ENCODE measurements around the gene ERGIC3.

Gene ERGIC3

GRCh38 chr20:35578469-35578868 is 36.6 kb downstream of the ERGIC3 start:
- H2AFZ ChIP-seq (ENCODE audit: low read depth, low read length), result no peak overlapping the region
- H3K4me3 ChIP-seq (ENCODE audit: low read length), result no peak overlapping the region
- H3K9me3 ChIP-seq (ENCODE audit: low read length), result peaks cover 4% of the 10 kb centered on the region
- H3K4me1 ChIP-seq (ENCODE audit: insufficient read depth, low read length), result no peaks in the 10 kb centered on the region
- peaks cover 1% of the 10 kb centered on the region for H3K27me3 ChIP-seq (ENCODE audit: insufficient read depth, low read length)
- H3K36me3 ChIP-seq (ENCODE audit: insufficient read depth, low read length), result no peaks in the 10 kb centered on the region

GRCh38 chr20:35579196-35579595 is 37.3 kb downstream of the ERGIC3 start:
- H3K36me3 ChIP-seq (ENCODE audit: insufficient read depth, low read length), result no peaks in the 10 kb centered on the region
- H3K9me3 ChIP-seq (ENCODE audit: low read length), result peaks cover 4% of the 10 kb centered on the region
- no peaks in the 10 kb centered on the region for H3K4me1 ChIP-seq (ENCODE audit: insufficient read depth, low read length)
- no peak overlapping the region for H2AFZ ChIP-seq (ENCODE audit: low read depth, low read length)
- peaks cover 6% of the 10 kb centered on the region for H3K27me3 ChIP-seq (ENCODE audit: insufficient read depth, low read length)
- H3K4me3 ChIP-seq (ENCODE audit: low read length), result no peak overlapping the region

GRCh38 chr20:35582131-35582530 is 40.3 kb downstream of the ERGIC3 start:
- H2AFZ ChIP-seq (ENCODE audit: low read depth, low read length), result no peak overlapping the region
- H3K4me3 ChIP-seq (ENCODE audit: low read length), result no peak overlapping the region
- no peaks in the 10 kb centered on the region for H3K36me3 ChIP-seq (ENCODE audit: insufficient read depth, low read length)
- peaks cover 4% of the 10 kb centered on the region for H3K9me3 ChIP-seq (ENCODE audit: low read length)
- H3K27me3 ChIP-seq (ENCODE audit: insufficient read depth, low read length), result peaks cover 6% of the 10 kb centered on the region
- H3K4me1 ChIP-seq (ENCODE audit: insufficient read depth, low read length), result no peaks in the 10 kb centered on the region

GRCh38 chr20:35582741-35583404 is 41.0 kb downstream of the ERGIC3 start:
- Histone ChIP-seq H2AFZ (ENCODE audit: low read depth, low read length) (no peak overlapping the region), H3K4me3 (ENCODE audit: low read length) (no peak overlapping the region), H3K27me3 (ENCODE audit: insufficient read depth, low read length) (peaks cover 6% of the 10 kb centered on the region), H3K36me3 (ENCODE audit: insufficient read depth, low read length) (no peaks in the 10 kb centered on the region), H3K9me3 (ENCODE audit: low read length) (peaks cover 4% of the 10 kb centered on the region), H3K4me1 (ENCODE audit: insufficient read depth, low read length) (no peaks in the 10 kb centered on the region)

GRCh38 chr20:35583636-35584560 is 42.0 kb downstream of the ERGIC3 start:
- Histone ChIP-seq H3K27me3 (ENCODE audit: insufficient read depth, low read length) (peaks cover 6% of the 10 kb centered on the region), H3K4me1 (ENCODE audit: insufficient read depth, low read length) (no peaks in the 10 kb centered on the region), H3K9me3 (ENCODE audit: low read length) (peaks cover 4% of the 10 kb centered on the region), H3K4me3 (ENCODE audit: low read length) (no peak overlapping the region), H2AFZ (ENCODE audit: low read depth, low read length) (no peak overlapping the region), H3K36me3 (ENCODE audit: insufficient read depth, low read length) (no peaks in the 10 kb centered on the region)

- Histone ChIP-seq H3K27me3 (ENCODE audit: insufficient read depth, low read length) (peaks cover 6% of the 10 kb centered on the region), H3K9me3 (ENCODE audit: low read length) (peaks cover 4% of the 10 kb centered on the region), H3K36me3 (ENCODE audit: insufficient read depth, low read length) (no peaks in the 10 kb centered on the region)
Observed at GRCh38 chr20:35586751-35587425, 45.0 kb downstream of the ERGIC3 start.

GRCh38 chr20:35587436-35587835 is 45.6 kb downstream of the ERGIC3 start:
- Histone ChIP-seq H3K4me1 (ENCODE audit: insufficient read depth, low read length) (no peaks in the 10 kb centered on the region), H3K9me3 (ENCODE audit: low read length) (peaks cover 2% of the 10 kb centered on the region), H3K4me3 (ENCODE audit: low read length) (no peak overlapping the region), H2AFZ (ENCODE audit: low read depth, low read length) (no peak overlapping the region), H3K36me3 (ENCODE audit: insufficient read depth, low read length) (no peaks in the 10 kb centered on the region), H3K27me3 (ENCODE audit: insufficient read depth, low read length) (peaks cover 6% of the 10 kb centered on the region)

More at GRCh38 chr20:35586751-35587425, 45.0 kb downstream of the ERGIC3 start:
- H3K4me1 ChIP-seq (ENCODE audit: insufficient read depth, low read length), result no peaks in the 10 kb centered on the region
- H3K4me3 ChIP-seq (ENCODE audit: low read length), result no peak overlapping the region
- no peak overlapping the region for H2AFZ ChIP-seq (ENCODE audit: low read depth, low read length)

GRCh38 chr20:35588397-35588796 is 46.5 kb downstream of the ERGIC3 start:
- Histone ChIP-seq H2AFZ (ENCODE audit: low read depth, low read length) (no peak overlapping the region), H3K9me3 (ENCODE audit: low read length) (no peaks in the 10 kb centered on the region), H3K4me1 (ENCODE audit: insufficient read depth, low read length) (no peaks in the 10 kb centered on the region), H3K36me3 (ENCODE audit: insufficient read depth, low read length) (no peaks in the 10 kb centered on the region), H3K4me3 (ENCODE audit: low read length) (no peak overlapping the region), H3K27me3 (ENCODE audit: insufficient read depth, low read length) (peaks cover 5% of the 10 kb centered on the region)

- Histone ChIP-seq H3K27me3 (ENCODE audit: insufficient read depth, low read length) (peaks cover 10% of the 10 kb centered on the region), H3K4me1 (ENCODE audit: insufficient read depth, low read length) (no peaks in the 10 kb centered on the region), H3K36me3 (ENCODE audit: insufficient read depth, low read length) (no peaks in the 10 kb centered on the region), H3K4me3 (ENCODE audit: low read length) (no peak overlapping the region), H3K9me3 (ENCODE audit: low read length) (no peaks in the 10 kb centered on the region), H2AFZ (ENCODE audit: low read depth, low read length) (no peak overlapping the region)
Observed at GRCh38 chr20:35592339-35592974, 50.6 kb downstream of the ERGIC3 start.

- Histone ChIP-seq H2AFZ (ENCODE audit: low read depth, low read length) (no peak overlapping the region), H3K4me3 (ENCODE audit: low read length) (no peak overlapping the region)
Observed at GRCh38 chr20:35595456-35595855, 53.6 kb downstream of the ERGIC3 start.

GRCh38 chr20:35595901-35596300 is 54.0 kb downstream of the ERGIC3 start:
- Histone ChIP-seq H3K36me3 (ENCODE audit: insufficient read depth, low read length) (no peaks in the 10 kb centered on the region), H3K27me3 (ENCODE audit: insufficient read depth, low read length) (peaks cover 38% of the 10 kb centered on the region), H3K9me3 (ENCODE audit: low read length) (no peaks in the 10 kb centered on the region), H3K4me3 (ENCODE audit: low read length) (no peak overlapping the region), H3K4me1 (ENCODE audit: insufficient read depth, low read length) (no peaks in the 10 kb centered on the region), H2AFZ (ENCODE audit: low read depth, low read length) (no peak overlapping the region)

More at GRCh38 chr20:35595456-35595855, 53.6 kb downstream of the ERGIC3 start:
- Histone ChIP-seq H3K36me3 (ENCODE audit: insufficient read depth, low read length) (no peaks in the 10 kb centered on the region), H3K9me3 (ENCODE audit: low read length) (no peaks in the 10 kb centered on the region), H3K27me3 (ENCODE audit: insufficient read depth, low read length) (peaks cover 33% of the 10 kb centered on the region), H3K4me1 (ENCODE audit: insufficient read depth, low read length) (no peaks in the 10 kb centered on the region)

GRCh38 chr20:35597186-35597585 is 55.3 kb downstream of the ERGIC3 start:
- H3K9me3 ChIP-seq (ENCODE audit: low read length), result no peaks in the 10 kb centered on the region
- H3K4me1 ChIP-seq (ENCODE audit: insufficient read depth, low read length), result peaks cover 5% of the 10 kb centered on the region
- H3K4me3 ChIP-seq (ENCODE audit: low read length), result no peak overlapping the region
- no peaks in the 10 kb centered on the region for H3K36me3 ChIP-seq (ENCODE audit: insufficient read depth, low read length)
- H2AFZ ChIP-seq (ENCODE audit: low read depth, low read length), result no peak overlapping the region
- H3K27me3 ChIP-seq (ENCODE audit: insufficient read depth, low read length), result peaks cover 49% of the 10 kb centered on the region
